Psoas muscle (tissue), 8 donors: ENCODE results near the gene APC. TPM values are rescaled to one million over a fixed set of nuclear protein-coding genes. Genes with fewer than 3 reads are reported as not detected.

Experiments used
- ATAC-seq, 4 donors: fragments of 200-7000 bp; cut with Tn5 transposase; one replicate each; pipeline ENCODE4 v1.9.1; 2020; ENCODE audit warnings: moderate library complexity in 3 of 4, mild to moderate bottlenecking in 2 of 4
- DNase-seq, 2 donors: peaks; one replicate each; pipeline ENCODE4 v3.0.0-alpha.2; 2020
- H3K27ac ChIP-seq: fragments of 200-600 bp; one replicate; pipeline ENCODE4 v1.8.0; 2022
- H3K27me3 ChIP-seq, 3 donors: fragments of 200-600 bp in 1 of 3; one replicate each; pipeline versions ENCODE4 v1.6.1 to v1.8.0; 2013 to 2022; ENCODE audit warnings: low read length in 2 of 3, mild to moderate bottlenecking in 2 of 3, moderate library complexity in 1 of 3; ENCODE audit not compliant: insufficient read depth in 3 of 3
- H3K36me3 ChIP-seq, 2 donors: fragments of 200-600 bp in 1 of 2; one replicate each; pipeline versions ENCODE4 v1.6.1 to v1.8.0; 2013 to 2022; ENCODE audit warnings: low read depth in 1 of 2, mild to moderate bottlenecking in 1 of 2, moderate library complexity in 1 of 2; ENCODE audit not compliant: insufficient read depth in 1 of 2
- H3K4me1 ChIP-seq: fragments of 200-600 bp; one replicate; pipeline ENCODE4 v1.8.0; 2022
- H3K4me3 ChIP-seq: fragments of 200-600 bp; one replicate; pipeline ENCODE4 v1.8.0; 2022; ENCODE audit warnings: mild to moderate bottlenecking
- H3K9me3 ChIP-seq: fragments of 200-600 bp; one replicate; pipeline ENCODE4 v1.8.0; 2022
- WGBS, 3 donors: extraction: QIAGEN DNeasy Blood & Tissue Kit; methylation state at CpG; one replicate each; pipeline versions ENCODE4 v1.1.6 to v1.1.7; 2013; 5-methylcytosine and 5-hydroxymethylcytosine counted together
- intact Hi-C, 2 donors: fragments of 100-400 bp; cut with DNase I; formaldehyde crosslinking; loops; one replicate each; pipeline versions ENCODE4 v1.11.0 to v1.14.2; 2022
- polyA plus RNA-seq, 3 donors: library from polyadenylated mRNA; stranded (reverse); fragments of 200-250 nt; gene quantifications; one replicate each; pipeline ENCODE4 v1.2.3, GENCODE V29; 2013
- total RNA-seq, 4 donors: library from RNA; stranded (reverse); fragmentation: NEBNext Ultra II Directional in 2 of 4; extraction: Animal tissue kit (Norgen Biotek cat#: 25700) in 2 of 4; gene quantifications; one replicate each; pipeline versions ENCODE4 v1.2.1 to v1.2.4, GENCODE V29; 2021 to 2023
- TF ChIP-seq, protein P1 (sequence below): fragments of 200-600 bp; IDR thresholded peaks from one replicate; pipeline ENCODE4 v1.8.0; 2022; ENCODE audit warnings: antibody characterized with exemption
- donor health status: healthy with polysubstance abuse.
- donor health status: DM: no; HTN: no; CAD: no; lungs with moderate emphysema.
- donor health status: Bipolar disorder and iron deficiency.
- donor health status: healthy.
- donor health status: DM: yes; HTN: yes; CAD: no.
- donor health status: DM: no; HTN: no; CAD: no.
- donor health status: DM: no; HTN: no; CAD: no.
- donor health status: DM: yes; HTN: yes; CAD: no.

The APC gene
- total and polyA plus RNA-seq, 7 donors = 5.2 to 37.0 (median 27.0) TPM

DNA sequence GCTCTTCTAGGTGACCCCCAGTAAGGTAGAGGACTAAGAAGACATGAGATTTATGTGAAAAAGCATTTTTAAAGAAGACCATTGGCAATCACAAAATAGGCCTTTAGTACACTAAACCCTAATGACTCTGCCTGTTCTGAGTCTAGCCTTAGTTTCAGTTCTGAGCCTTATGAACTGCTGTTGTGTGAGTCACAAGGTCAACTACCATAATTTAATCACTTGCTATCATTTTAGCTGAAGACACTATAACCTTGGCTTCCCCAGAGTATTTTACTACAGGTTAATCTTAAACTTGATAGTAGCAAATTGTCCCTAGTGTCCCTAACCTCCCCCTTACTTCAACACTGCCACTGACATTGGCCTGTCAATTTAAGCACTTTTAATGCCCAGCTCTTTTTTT, 34.4 kb downstream of the APC start:
- Histone ChIP-seq H3K27me3 (no peaks in the 10 kb centered on the region), H3K9me3 (no peaks in the 10 kb centered on the region), H3K4me3 (no peak overlapping the region), H3K4me1 (no peaks in the 10 kb centered on the region), H3K36me3 (peaks cover 0 to 59% of the 10 kb centered on the region in 2 donors), H3K27ac (no peak overlapping the region)
- DNase-seq (no peak), ATAC-seq (no peak)
- TF ChIP-seq, protein P1, sequence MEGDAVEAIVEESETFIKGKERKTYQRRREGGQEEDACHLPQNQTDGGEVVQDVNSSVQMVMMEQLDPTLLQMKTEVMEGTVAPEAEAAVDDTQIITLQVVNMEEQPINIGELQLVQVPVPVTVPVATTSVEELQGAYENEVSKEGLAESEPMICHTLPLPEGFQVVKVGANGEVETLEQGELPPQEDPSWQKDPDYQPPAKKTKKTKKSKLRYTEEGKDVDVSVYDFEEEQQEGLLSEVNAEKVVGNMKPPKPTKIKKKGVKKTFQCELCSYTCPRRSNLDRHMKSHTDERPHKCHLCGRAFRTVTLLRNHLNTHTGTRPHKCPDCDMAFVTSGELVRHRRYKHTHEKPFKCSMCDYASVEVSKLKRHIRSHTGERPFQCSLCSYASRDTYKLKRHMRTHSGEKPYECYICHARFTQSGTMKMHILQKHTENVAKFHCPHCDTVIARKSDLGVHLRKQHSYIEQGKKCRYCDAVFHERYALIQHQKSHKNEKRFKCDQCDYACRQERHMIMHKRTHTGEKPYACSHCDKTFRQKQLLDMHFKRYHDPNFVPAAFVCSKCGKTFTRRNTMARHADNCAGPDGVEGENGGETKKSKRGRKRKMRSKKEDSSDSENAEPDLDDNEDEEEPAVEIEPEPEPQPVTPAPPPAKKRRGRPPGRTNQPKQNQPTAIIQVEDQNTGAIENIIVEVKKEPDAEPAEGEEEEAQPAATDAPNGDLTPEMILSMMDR = no peak
- intact Hi-C loops = no loop called here

DNA sequence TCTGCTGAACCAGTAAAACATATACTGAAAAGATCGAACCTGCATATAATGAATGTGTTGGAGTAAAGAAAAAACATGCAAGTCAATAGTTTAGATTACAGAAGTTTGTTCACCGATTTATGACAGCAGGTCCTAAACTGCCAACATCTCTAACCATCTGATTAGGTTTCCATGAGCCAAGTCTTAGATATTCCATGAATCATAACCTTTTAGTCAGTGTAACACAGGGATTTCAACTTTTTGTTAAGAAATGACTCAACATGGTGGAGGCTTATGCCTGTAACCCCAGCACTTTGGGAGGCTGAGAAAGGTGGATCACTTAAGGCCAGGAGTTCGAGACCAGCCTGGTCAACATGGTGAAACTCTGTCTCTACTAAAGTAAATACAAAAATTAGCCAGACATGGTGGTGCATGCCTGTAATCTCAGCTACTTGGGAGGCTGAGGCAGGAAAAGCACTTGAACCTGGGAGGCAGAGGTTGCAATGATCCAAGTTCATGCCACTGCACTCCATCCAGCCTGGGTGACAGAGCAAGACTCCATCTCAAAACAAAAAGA, 38.7 kb downstream of the APC start:
- TF ChIP-seq, protein P1 = no peak
- no peak for ATAC-seq
- DNase-seq = no peak
- Histone ChIP-seq H3K27me3 (no peaks in the 10 kb centered on the region), H3K4me3 (no peak overlapping the region), H3K9me3 (no peaks in the 10 kb centered on the region), H3K36me3 (peaks cover 0 to 62% of the 10 kb centered on the region in 2 donors), H3K27ac (no peak overlapping the region), H3K4me1 (no peaks in the 10 kb centered on the region)
- 88 to 93% (median 89%) methylated on average over 3 of the region's 3 CpGs for WGBS, 3 donors
- intact Hi-C loops = no loop called here

DNA sequence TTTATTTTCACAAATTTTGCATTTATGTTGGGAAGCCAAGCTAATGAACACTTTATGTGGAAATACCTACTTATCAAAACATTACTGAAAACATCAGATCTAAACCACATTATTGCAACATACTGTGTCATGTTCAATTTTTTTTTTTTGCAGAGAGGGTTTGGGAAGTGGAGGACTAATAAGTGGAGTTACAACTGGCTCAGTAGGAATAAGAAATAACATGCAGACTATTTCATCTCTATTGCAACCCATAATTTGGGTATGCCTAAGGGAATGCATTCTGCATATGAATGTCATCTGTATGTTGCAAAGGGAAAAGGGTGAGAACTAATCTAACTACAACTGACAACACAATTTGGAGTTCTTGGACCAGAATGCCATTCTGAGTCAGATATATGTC, 41.8 kb downstream of the APC start:
- Histone ChIP-seq H3K9me3 (no peaks in the 10 kb centered on the region), H3K4me3 (no peak overlapping the region), H3K27ac (no peak overlapping the region), H3K27me3 (no peaks in the 10 kb centered on the region), H3K4me1 (no peaks in the 10 kb centered on the region), H3K36me3 (peaks cover 0 to 70% of the 10 kb centered on the region in 2 donors)
- no peak for ATAC-seq
- no peak for DNase-seq
- TF ChIP-seq, protein P1 = no peak
- intact Hi-C loops = no loop called here

DNA sequence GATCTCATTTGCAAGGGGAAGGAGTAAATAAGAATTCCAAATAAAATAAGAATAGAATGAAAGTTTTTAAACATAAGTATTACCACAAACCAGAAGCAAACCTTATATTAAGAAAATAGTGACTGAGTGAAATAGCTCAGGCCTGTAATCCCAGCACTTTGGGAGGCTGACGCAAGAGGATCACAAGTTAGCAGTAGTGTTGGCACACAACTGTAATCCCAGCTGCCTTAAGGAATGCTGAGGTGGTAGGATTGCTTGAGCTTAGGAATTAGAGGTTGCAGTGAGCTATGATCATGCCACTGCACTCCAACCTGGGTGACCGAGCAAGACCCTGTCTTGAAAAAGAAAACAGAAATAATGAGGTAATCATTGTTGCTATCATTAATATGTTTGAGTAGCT, 47.0 kb downstream of the APC start:
- DNase-seq (no peak), ATAC-seq (peak; percentile 61 to 75 (median 70))
- no peaks in the 10 kb centered on the region for H3K27me3 ChIP-seq
- TF ChIP-seq, protein P1 = no peak
- no peak overlapping the region for H3K27ac ChIP-seq
- no peaks in the 10 kb centered on the region for H3K4me1 ChIP-seq
- intact Hi-C loops = no loop called here
- no peak overlapping the region for H3K4me3 ChIP-seq
- WGBS, 3 donors = 62 to 82% (median 63%) methylated on average over 2 of the region's 2 CpGs
- H3K9me3 ChIP-seq = no peaks in the 10 kb centered on the region
- peaks cover 0 to 49% of the 10 kb centered on the region in 2 donors for H3K36me3 ChIP-seq

DNA sequence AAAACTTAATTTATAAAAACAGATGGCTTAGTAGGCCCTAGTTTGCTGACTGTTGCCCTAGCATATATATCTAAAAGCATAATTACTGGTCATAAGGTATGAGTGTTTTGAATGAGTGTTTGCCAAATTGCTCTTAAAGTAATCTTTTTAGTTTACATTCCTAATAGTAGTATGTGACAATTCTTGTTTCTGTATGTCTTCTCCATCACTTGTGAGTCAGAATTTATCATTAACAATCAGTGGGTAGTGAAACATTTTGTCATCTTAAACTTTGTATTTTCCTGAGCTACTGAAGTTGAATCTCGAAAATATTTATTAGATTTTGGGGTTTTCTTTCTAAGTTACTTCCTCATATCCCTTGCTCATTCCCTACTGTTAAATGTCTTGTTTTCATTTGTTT, 49.6 kb downstream of the APC start:
- ATAC-seq = no peak
- H3K4me3 ChIP-seq = no peak overlapping the region
- no peaks in the 10 kb centered on the region for H3K9me3 ChIP-seq
- no peak for DNase-seq
- H3K4me1 ChIP-seq = no peaks in the 10 kb centered on the region
- TF ChIP-seq, protein P1 = no peak
- 85 to 92% (median 88%) methylated on average over 1 of the region's 1 CpG for WGBS, 3 donors
- no peak overlapping the region for H3K27ac ChIP-seq
- intact Hi-C loops = no loop called here
- H3K36me3 ChIP-seq = peaks cover 0 to 42% of the 10 kb centered on the region in 2 donors
- H3K27me3 ChIP-seq = no peaks in the 10 kb centered on the region
